Measurements from ENCODE around the gene CAMSAP1. TPM values are rescaled to one million over a fixed set of nuclear protein-coding genes. Genes with fewer than 3 reads are reported as not detected.

CAMSAP1 gene
- total and polyA plus RNA-seq, 10 donors = 2.4 to 34.3 (median 19.8) TPM

GRCh38 chr9:135839516-135839915, 67.8 kb downstream of the CAMSAP1 start:
- no peak overlapping the region for H3K27ac ChIP-seq
- peaks cover 0 to 4% (median 0%) of the 10 kb centered on the region in 6 donors for H3K4me1 ChIP-seq
- intact Hi-C loops (cut with DNase I; ENCODE audit: low total_unique reads) = no loop called here
- H3K36me3 ChIP-seq = peaks cover 0 to 50% (median 3%) of the 10 kb centered on the region in 6 donors
- H3K27me3 ChIP-seq (replicated peaks in 1 of 7) = no peaks in the 10 kb centered on the region
- H3K4me3 ChIP-seq = no peak overlapping the region
- 93 to 99% (median 97%) methylated on average over 10 to 11 of the region's 11 CpGs for WGBS, 5 donors
- peaks cover 0 to 10% (median 6%) of the 10 kb centered on the region in 8 donors for H3K9me3 ChIP-seq
- TF ChIP-seq POLR2AphosphoS5 (IDR thresholded peaks at IDR 0.05) = no peak
- no peak for TF ChIP-seq CTCF (IDR thresholded peaks at IDR 0.05 in 8 of 11, conservative IDR thresholded peaks at IDR 0.05 in 3 of 11)
- no peak for TF ChIP-seq POLR2A (IDR thresholded peaks at IDR 0.05)
- no peak for DNase-seq

GRCh38 chr9:135835131-135835530, 72.2 kb downstream of the CAMSAP1 start:
- intact Hi-C loops (cut with DNase I; ENCODE audit: low total_unique reads) = no loop called here
- DNase-seq = no peak
- no peak overlapping the region for H3K27ac ChIP-seq
- WGBS, 5 donors = 91 to 97% (median 95%) methylated on average over 10 of the region's 10 CpGs
- TF ChIP-seq CTCF (IDR thresholded peaks at IDR 0.05 in 8 of 11, conservative IDR thresholded peaks at IDR 0.05 in 3 of 11) (no peak), POLR2AphosphoS5 (IDR thresholded peaks at IDR 0.05) (no peak), POLR2A (IDR thresholded peaks at IDR 0.05) (no peak)
- no peaks in the 10 kb centered on the region for H3K27me3 ChIP-seq (replicated peaks in 1 of 7)
- H3K4me3 ChIP-seq = no peak overlapping the region
- H3K9me3 ChIP-seq = peaks cover 0 to 2% (median 0%) of the 10 kb centered on the region in 8 donors
- H3K36me3 ChIP-seq = peaks cover 0 to 32% (median 0%) of the 10 kb centered on the region in 6 donors
- no peaks in the 10 kb centered on the region for H3K4me1 ChIP-seq

GRCh38 chr9:135833864-135834263, 73.5 kb downstream of the CAMSAP1 start:
- intact Hi-C loops (cut with DNase I; ENCODE audit: low total_unique reads) = no loop called here
- no peak overlapping the region for H3K4me3 ChIP-seq
- TF ChIP-seq POLR2AphosphoS5 (IDR thresholded peaks at IDR 0.05) (no peak), CTCF (IDR thresholded peaks at IDR 0.05 in 8 of 11, conservative IDR thresholded peaks at IDR 0.05 in 3 of 11) (no peak), POLR2A (IDR thresholded peaks at IDR 0.05) (no peak)
- H3K9me3 ChIP-seq = peaks cover 0 to 13% (median 9%) of the 10 kb centered on the region in 8 donors
- 81 to 90% (median 88%) methylated on average over 3 of the region's 3 CpGs for WGBS, 5 donors
- H3K36me3 ChIP-seq = peaks cover 0 to 28% (median 2%) of the 10 kb centered on the region in 6 donors
- H3K4me1 ChIP-seq = no peaks in the 10 kb centered on the region
- DNase-seq = no peak
- no peak overlapping the region for H3K27ac ChIP-seq
- no peaks in the 10 kb centered on the region for H3K27me3 ChIP-seq (replicated peaks in 1 of 7)

GRCh38 chr9:135830496-135830895, 76.8 kb downstream of the CAMSAP1 start:
- TF ChIP-seq POLR2A (IDR thresholded peaks at IDR 0.05) = no peak
- no peak for TF ChIP-seq CTCF (IDR thresholded peaks at IDR 0.05 in 8 of 11, conservative IDR thresholded peaks at IDR 0.05 in 3 of 11)
- TF ChIP-seq POLR2AphosphoS5 (IDR thresholded peaks at IDR 0.05) = no peak

More at GRCh38 chr9:135830496-135830895, 76.8 kb downstream of the CAMSAP1 start:
- Histone ChIP-seq H3K27ac (no peak overlapping the region), H3K4me3 (no peak overlapping the region), H3K9me3 (peaks cover 0 to 23% (median 17%) of the 10 kb centered on the region in 8 donors), H3K4me1 (no peaks in the 10 kb centered on the region), H3K36me3 (peaks cover 0 to 55% (median 9%) of the 10 kb centered on the region in 6 donors), H3K27me3 (replicated peaks in 1 of 7) (no peaks in the 10 kb centered on the region)
- intact Hi-C loops (cut with DNase I; ENCODE audit: low total_unique reads) = no loop called here
- 88 to 98% (median 95%) methylated on average over 1 of the region's 1 CpG for WGBS, 5 donors
- DNase-seq = no peak
